Measurements from ENCODE around the gene SRPK2.

DNA sequence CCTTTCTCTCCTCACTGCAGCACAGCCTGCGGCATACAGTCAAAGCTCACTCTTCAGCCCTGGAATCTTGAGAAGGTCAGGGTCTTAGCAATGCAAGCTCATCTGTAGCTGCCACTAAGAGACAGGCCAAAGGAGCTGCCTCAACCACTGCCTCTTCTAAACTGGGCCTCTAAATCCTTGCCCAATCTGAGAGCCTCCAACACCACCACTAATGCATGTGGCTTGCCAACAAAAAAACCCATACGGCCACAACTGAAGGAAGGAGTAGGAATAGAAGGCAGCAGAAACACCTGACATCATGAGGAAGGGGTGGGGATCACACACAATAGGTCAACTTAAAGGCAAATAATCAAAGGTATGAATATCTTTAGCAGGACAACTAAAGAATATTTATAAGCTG is 183.8 kb downstream of the SRPK2 start:
- TF ChIP-seq POLR2AphosphoS5 (IDR thresholded peaks at IDR 0.05; ENCODE audit: low read depth, low read length), result no peak
- TF ChIP-seq POLR2A (IDR thresholded peaks at IDR 0.05; ENCODE audit: low read depth, low read length), result no peak

Data from GM12892 (cell line).